Osteoblast (primary cell): Measurements from ENCODE around the gene SHMT2. TPM values are rescaled to one million over a fixed set of nuclear protein-coding genes. Genes with fewer than 3 reads are reported as not detected.

ENCODE experiments used
- DNase-seq: peaks from one replicate; pipeline ENCODE4 v3.0.0; 2011; ENCODE audit warnings: low spot score, mixed read lengths; ENCODE audit not compliant: insufficient read length; ENCODE audit errors: missing footprints
- H2AFZ ChIP-seq: 2 replicates; pipeline ENCODE4 v1.6.0; 2011; ENCODE audit warnings: mild to moderate bottlenecking, low read length
- H3K27ac ChIP-seq: 2 replicates; pipeline ENCODE4 v1.5.1; 2011; ENCODE audit warnings: mild to moderate bottlenecking, low read depth, low read length, moderate library complexity
- H3K27me3 ChIP-seq: 2 replicates; pipeline ENCODE4 v1.6.0; 2012; ENCODE audit warnings: mild to moderate bottlenecking, control low read depth, inconsistent platforms, low read length, moderate library complexity; ENCODE audit not compliant: insufficient read depth
- H3K36me3 ChIP-seq: 2 replicates; pipeline ENCODE4 v1.5.1; 2011; ENCODE audit warnings: mild to moderate bottlenecking, low read length, control low read depth, moderate library complexity; ENCODE audit not compliant: insufficient read depth
- H3K4me1 ChIP-seq: 2 replicates; pipeline ENCODE4 v1.5.1; 2011; ENCODE audit warnings: mild to moderate bottlenecking, low read length, control low read depth, moderate library complexity; ENCODE audit not compliant: insufficient read depth
- H3K4me2 ChIP-seq: 2 replicates; pipeline ENCODE4 v1.6.0; 2011; ENCODE audit warnings: mild to moderate bottlenecking, low read length; ENCODE audit not compliant: insufficient read depth
- H3K4me3 ChIP-seq: fragments of 200-600 bp; sonication (generic); 3 replicates; pipeline ENCODE4 v1.5.1; 2012; ENCODE audit warnings: mild to moderate bottlenecking, low read length, inconsistent platforms; ENCODE audit not compliant: insufficient read depth
- H3K79me2 ChIP-seq: 2 replicates; pipeline ENCODE4 v1.6.0; 2012; ENCODE audit warnings: mild to moderate bottlenecking, low read length, control low read depth, inconsistent platforms; ENCODE audit not compliant: insufficient read depth
- H3K9me3 ChIP-seq: 2 replicates; pipeline ENCODE4 v1.5.1; 2011; ENCODE audit warnings: low read depth, low read length, control low read depth
- H4K20me1 ChIP-seq: 2 replicates; pipeline ENCODE4 v1.6.0; 2012; ENCODE audit warnings: mild to moderate bottlenecking, low read length, control low read depth; ENCODE audit not compliant: insufficient read depth
- total RNA-seq: library from RNA; depleted of rRNA; stranded (reverse); fragments of >200 nt; gene quantifications from 2 replicates; pipeline ENCODE4 v1.2.3, GENCODE V29; 2012
- TF ChIP-seq, protein P1 (sequence below): IDR thresholded peaks from 2 replicates; pipeline ENCODE4 v1.5.1; 2011; ENCODE audit warnings: mild to moderate bottlenecking, low read depth, low read length, moderate library complexity; ENCODE audit errors: extremely low read depth

SHMT2 gene
- total RNA-seq, 1 donor, result 408 TPM

DNA sequence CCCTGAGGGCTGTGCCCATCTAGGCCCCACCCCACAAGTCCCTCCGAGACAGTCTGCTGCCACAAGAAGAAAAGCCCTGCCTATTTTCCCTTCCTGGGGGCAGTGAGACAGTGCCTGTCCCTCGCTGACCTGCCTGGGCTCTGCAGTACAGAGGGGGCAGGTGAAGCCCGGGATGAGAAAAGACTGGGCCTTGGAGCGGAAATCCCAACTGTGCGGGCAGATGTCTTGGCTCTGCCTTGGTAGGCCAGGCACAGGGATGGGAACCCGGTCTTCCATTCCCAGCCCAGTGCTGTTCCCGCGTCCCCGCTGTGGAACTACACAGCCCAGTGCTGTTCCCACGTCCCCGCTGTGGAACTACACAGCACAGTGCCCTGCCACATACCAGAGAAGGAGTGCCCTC lies 25.7 kb upstream of the SHMT2 start:
- no peak for DNase-seq
- no peaks in the 10 kb centered on the region for H3K27me3 ChIP-seq
- H4K20me1 ChIP-seq, result peaks cover 33% of the 10 kb centered on the region
- H3K79me2 ChIP-seq, result peaks cover 14% of the 10 kb centered on the region
- H3K4me2 ChIP-seq, result no peak overlapping the region
- no peak overlapping the region for H2AFZ ChIP-seq
- no peak overlapping the region for H3K4me3 ChIP-seq
- H3K27ac ChIP-seq, result no peak overlapping the region
- peaks cover 94% of the 10 kb centered on the region for H3K36me3 ChIP-seq
- TF ChIP-seq, protein P1, sequence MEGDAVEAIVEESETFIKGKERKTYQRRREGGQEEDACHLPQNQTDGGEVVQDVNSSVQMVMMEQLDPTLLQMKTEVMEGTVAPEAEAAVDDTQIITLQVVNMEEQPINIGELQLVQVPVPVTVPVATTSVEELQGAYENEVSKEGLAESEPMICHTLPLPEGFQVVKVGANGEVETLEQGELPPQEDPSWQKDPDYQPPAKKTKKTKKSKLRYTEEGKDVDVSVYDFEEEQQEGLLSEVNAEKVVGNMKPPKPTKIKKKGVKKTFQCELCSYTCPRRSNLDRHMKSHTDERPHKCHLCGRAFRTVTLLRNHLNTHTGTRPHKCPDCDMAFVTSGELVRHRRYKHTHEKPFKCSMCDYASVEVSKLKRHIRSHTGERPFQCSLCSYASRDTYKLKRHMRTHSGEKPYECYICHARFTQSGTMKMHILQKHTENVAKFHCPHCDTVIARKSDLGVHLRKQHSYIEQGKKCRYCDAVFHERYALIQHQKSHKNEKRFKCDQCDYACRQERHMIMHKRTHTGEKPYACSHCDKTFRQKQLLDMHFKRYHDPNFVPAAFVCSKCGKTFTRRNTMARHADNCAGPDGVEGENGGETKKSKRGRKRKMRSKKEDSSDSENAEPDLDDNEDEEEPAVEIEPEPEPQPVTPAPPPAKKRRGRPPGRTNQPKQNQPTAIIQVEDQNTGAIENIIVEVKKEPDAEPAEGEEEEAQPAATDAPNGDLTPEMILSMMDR, result no peak
- no peaks in the 10 kb centered on the region for H3K4me1 ChIP-seq
- H3K9me3 ChIP-seq, result no peaks in the 10 kb centered on the region

DNA sequence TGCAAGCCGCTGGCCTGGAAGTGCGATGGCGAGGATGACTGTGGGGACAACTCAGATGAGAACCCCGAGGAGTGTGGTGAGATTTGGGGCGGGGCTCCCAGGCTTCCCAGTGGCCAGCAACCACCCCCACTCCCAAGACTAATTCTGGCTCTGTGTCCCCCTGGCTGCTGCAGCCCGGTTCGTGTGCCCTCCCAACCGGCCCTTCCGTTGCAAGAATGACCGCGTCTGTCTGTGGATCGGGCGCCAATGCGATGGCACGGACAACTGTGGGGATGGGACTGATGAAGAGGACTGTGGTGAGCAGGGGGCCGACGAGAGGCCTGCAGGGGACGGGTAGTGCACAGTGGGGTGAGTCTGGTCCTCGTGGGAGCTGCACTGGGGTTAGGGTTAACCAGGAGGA lies 25.1 kb upstream of the SHMT2 start:
- H3K9me3 ChIP-seq, result no peaks in the 10 kb centered on the region
- H3K36me3 ChIP-seq, result peaks cover 94% of the 10 kb centered on the region

DNA sequence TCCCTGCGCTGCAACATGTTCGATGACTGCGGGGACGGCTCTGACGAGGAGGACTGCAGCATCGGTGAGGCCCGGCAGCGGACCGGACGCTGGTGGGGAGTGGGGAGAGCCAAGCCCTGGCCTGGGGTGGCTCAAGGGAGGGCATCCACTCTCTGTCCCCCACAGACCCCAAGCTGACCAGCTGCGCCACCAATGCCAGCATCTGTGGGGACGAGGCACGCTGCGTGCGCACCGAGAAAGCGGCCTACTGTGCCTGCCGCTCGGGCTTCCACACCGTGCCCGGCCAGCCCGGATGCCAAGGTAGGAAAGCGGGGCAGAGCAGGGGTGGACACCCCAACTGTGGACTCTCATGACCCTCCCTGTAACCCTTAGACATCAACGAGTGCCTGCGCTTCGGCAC lies 24.3 kb upstream of the SHMT2 start:
- Histone ChIP-seq H3K27ac (no peak overlapping the region), H3K4me2 (no peak overlapping the region), H4K20me1 (peaks cover 38% of the 10 kb centered on the region), H2AFZ (no peak overlapping the region), H3K9me3 (no peaks in the 10 kb centered on the region), H3K79me2 (peaks cover 11% of the 10 kb centered on the region), H3K4me1 (no peaks in the 10 kb centered on the region), H3K4me3 (no peak overlapping the region), H3K27me3 (no peaks in the 10 kb centered on the region), H3K36me3 (peaks cover 93% of the 10 kb centered on the region)
- TF ChIP-seq, protein P1, result no peak
- no peak for DNase-seq

More for the DNA sequence above, 25.1 kb upstream of the SHMT2 start:
- DNase-seq, result no peak
- Histone ChIP-seq H3K4me2 (no peak overlapping the region), H3K27me3 (no peaks in the 10 kb centered on the region), H3K79me2 (peaks cover 11% of the 10 kb centered on the region), H3K27ac (no peak overlapping the region), H2AFZ (no peak overlapping the region), H3K4me3 (no peak overlapping the region), H4K20me1 (peaks cover 33% of the 10 kb centered on the region), H3K4me1 (no peaks in the 10 kb centered on the region)
- TF ChIP-seq, protein P1, result no peak

DNA sequence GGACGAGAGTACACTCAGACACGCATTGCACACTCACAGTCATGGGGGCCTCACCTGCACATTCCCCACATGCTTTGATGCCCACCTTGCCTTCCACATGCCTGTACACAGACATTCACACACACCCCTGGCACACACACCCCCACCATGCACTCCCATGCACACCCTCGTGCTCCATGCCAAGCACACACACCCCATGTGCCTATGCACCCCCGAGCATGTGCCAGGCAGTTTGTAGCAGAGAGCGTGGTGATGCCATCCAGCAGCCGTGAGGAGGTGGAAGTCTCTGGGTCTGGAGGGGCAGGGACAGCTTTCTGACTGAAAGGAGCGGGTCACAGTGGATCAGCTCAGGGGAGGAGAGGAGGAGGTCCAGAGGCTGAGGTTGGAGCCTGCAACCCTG lies 23.6 kb upstream of the SHMT2 start:
- TF ChIP-seq, protein P1, result no peak
- Histone ChIP-seq H3K4me1 (no peaks in the 10 kb centered on the region), H3K4me2 (no peak overlapping the region), H3K4me3 (no peak overlapping the region), H3K79me2 (peaks cover 10% of the 10 kb centered on the region), H3K36me3 (peaks cover 94% of the 10 kb centered on the region), H3K9me3 (no peaks in the 10 kb centered on the region), H4K20me1 (peaks cover 41% of the 10 kb centered on the region), H3K27ac (no peak overlapping the region), H2AFZ (no peak overlapping the region), H3K27me3 (no peaks in the 10 kb centered on the region)
- no peak for DNase-seq
